HG02870 (cell line): ENCODE data around the gene HOXD11.
A peak's percentile ranks its signal among the peaks of the same experiment; 100 is the strongest.

ENCODE experiments used
- ATAC-seq: cut with Tn5 transposase; IDR thresholded peaks from one replicate; pipeline ENCODE4 v1.9.1; 2021; ENCODE audit warnings: mild to moderate bottlenecking, moderate library complexity; ENCODE audit not compliant: unreplicated experiment

Gene HOXD11

GRCh38 chr2:176130957-176131847 lies 24.1 kb downstream of the HOXD11 start:
- no peak for ATAC-seq

- no peak for ATAC-seq
Measured at GRCh38 chr2:176131848-176132158, 24.7 kb downstream of the HOXD11 start.

GRCh38 chr2:176132205-176133171 lies 25.4 kb downstream of the HOXD11 start:
- no peak for ATAC-seq

GRCh38 chr2:176133389-176133788 lies 26.3 kb downstream of the HOXD11 start:
- no peak for ATAC-seq

- no peak for ATAC-seq
Measured at GRCh38 chr2:176134035-176134434, 27.0 kb downstream of the HOXD11 start.

GRCh38 chr2:176135035-176135440 lies 28.0 kb downstream of the HOXD11 start:
- no peak for ATAC-seq

- no peak for ATAC-seq
Measured at GRCh38 chr2:176136374-176137251, 29.5 kb downstream of the HOXD11 start.

- no peak for ATAC-seq
Measured at GRCh38 chr2:176137252-176137580, 30.1 kb downstream of the HOXD11 start.

GRCh38 chr2:176137906-176138305 lies 30.8 kb downstream of the HOXD11 start:
- no peak for ATAC-seq

GRCh38 chr2:176138526-176138922 lies 31.4 kb downstream of the HOXD11 start:
- ATAC-seq, result no peak

GRCh38 chr2:176138923-176139660 lies 32.0 kb downstream of the HOXD11 start:
- no peak for ATAC-seq

- no peak for ATAC-seq
Measured at GRCh38 chr2:176139661-176140512, 32.8 kb downstream of the HOXD11 start.

- peak; percentile 95 for ATAC-seq
Measured at GRCh38 chr2:176140513-176141317, 33.6 kb downstream of the HOXD11 start.

GRCh38 chr2:176142281-176142680 lies 35.2 kb downstream of the HOXD11 start:
- no peak for ATAC-seq

GRCh38 chr2:176145085-176145969 lies 38.2 kb downstream of the HOXD11 start:
- ATAC-seq, result no peak

GRCh38 chr2:176146101-176146500 lies 39.0 kb downstream of the HOXD11 start:
- ATAC-seq, result no peak

- ATAC-seq, result no peak
Measured at GRCh38 chr2:176146645-176147044, 39.6 kb downstream of the HOXD11 start.
